PC-9 (cell line): Measurements from ENCODE around the gene CD200.
"Not testable (repeated sequence)": the region's sequence is repeated elsewhere in the genome, so short reads cannot be mapped to it uniquely, and the experiment has no call there.

Experiments
- EZH2 ChIP-seq: fragments of 200-600 bp; sonication (generic); IDR thresholded peaks from 2 replicates; pipeline ENCODE4 v1.8.0; 2017; ENCODE audit warnings: antibody characterized with exemption, low read depth
- TF ChIP-seq, protein P1 (sequence below): fragments of 200-600 bp; sonication (generic); conservative IDR thresholded peaks from 2 replicates; pipeline ENCODE4 v1.6.1; 2017; ENCODE audit warnings: mixed run types, antibody characterized with exemption, mild to moderate bottlenecking, moderate library complexity

DNA sequence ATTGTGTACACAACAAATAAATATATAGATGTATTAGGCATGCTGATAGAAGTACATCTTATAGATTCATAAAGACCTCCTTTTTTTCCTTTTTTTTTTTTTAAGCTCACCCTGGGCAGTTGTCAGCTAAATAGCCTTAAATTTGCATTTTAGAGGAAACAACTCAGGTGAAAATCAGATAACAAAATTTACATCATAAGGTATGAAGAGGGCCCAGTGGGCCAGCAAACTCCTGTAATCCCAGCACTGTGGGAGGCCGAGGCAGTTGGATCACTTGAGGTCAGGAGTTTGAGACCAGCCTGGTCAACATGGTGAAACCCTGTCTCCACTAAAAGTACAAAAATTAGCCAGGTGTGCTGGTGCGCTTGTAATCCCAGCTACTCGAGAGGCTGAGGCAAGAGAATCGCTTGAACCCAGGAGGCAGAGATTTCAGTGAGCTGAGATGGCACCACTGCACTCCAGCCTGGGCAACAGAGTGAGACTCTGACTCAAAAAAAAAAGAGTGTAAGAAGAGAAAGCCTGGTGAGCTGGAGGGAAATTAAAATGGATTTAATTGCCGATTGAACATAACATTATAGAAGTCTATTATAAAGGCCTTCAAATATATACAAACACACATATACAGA is 72.1 kb downstream of the CD200 start:
- TF ChIP-seq, protein P1, sequence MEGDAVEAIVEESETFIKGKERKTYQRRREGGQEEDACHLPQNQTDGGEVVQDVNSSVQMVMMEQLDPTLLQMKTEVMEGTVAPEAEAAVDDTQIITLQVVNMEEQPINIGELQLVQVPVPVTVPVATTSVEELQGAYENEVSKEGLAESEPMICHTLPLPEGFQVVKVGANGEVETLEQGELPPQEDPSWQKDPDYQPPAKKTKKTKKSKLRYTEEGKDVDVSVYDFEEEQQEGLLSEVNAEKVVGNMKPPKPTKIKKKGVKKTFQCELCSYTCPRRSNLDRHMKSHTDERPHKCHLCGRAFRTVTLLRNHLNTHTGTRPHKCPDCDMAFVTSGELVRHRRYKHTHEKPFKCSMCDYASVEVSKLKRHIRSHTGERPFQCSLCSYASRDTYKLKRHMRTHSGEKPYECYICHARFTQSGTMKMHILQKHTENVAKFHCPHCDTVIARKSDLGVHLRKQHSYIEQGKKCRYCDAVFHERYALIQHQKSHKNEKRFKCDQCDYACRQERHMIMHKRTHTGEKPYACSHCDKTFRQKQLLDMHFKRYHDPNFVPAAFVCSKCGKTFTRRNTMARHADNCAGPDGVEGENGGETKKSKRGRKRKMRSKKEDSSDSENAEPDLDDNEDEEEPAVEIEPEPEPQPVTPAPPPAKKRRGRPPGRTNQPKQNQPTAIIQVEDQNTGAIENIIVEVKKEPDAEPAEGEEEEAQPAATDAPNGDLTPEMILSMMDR = not testable (repeated sequence)
- TF ChIP-seq EZH2 = not testable (repeated sequence)
